Parathyroid adenoma (tissue), 2 donors: ENCODE results near the gene PPP1R7.

ENCODE experiments used
- H2AFZ ChIP-seq: fragments of 300-600 bp; sonication (generic); one replicate; pipeline ENCODE4 v1.7.0; 2017; ENCODE audit warnings: antibody characterized with exemption, mild to moderate bottlenecking
- H3K27ac ChIP-seq: fragments of 300-600 bp; sonication (generic); one replicate; pipeline ENCODE4 v1.7.0; 2017
- H3K27me3 ChIP-seq: fragments of 300-600 bp; sonication (generic); one replicate; pipeline ENCODE4 v1.7.0; 2017; ENCODE audit warnings: low read length; ENCODE audit not compliant: control insufficient read depth, insufficient read depth
- H3K36me3 ChIP-seq: fragments of 300-600 bp; sonication (generic); one replicate; pipeline ENCODE4 v1.7.0; 2017; ENCODE audit warnings: low read length; ENCODE audit not compliant: control insufficient read depth, insufficient read depth
- H3K4me1 ChIP-seq: fragments of 300-600 bp; sonication (generic); one replicate; pipeline ENCODE4 v1.7.0; 2017; ENCODE audit warnings: control low read depth
- H3K4me2 ChIP-seq: fragments of 300-600 bp; sonication (generic); one replicate; pipeline ENCODE4 v1.7.0; 2017; ENCODE audit warnings: low read length
- H3K4me3 ChIP-seq: fragments of 300-600 bp; sonication (generic); one replicate; pipeline ENCODE4 v1.7.0; 2017; ENCODE audit warnings: low read depth, low read length
- H3K79me2 ChIP-seq: fragments of 300-600 bp; sonication (generic); one replicate; pipeline ENCODE4 v1.7.0; 2017; ENCODE audit warnings: control low read depth
- H3K9ac ChIP-seq: fragments of 300-600 bp; sonication (generic); one replicate; pipeline ENCODE4 v1.7.0; 2017; ENCODE audit warnings: mild to moderate bottlenecking
- H3K9me3 ChIP-seq: fragments of 300-600 bp; sonication (generic); one replicate; pipeline ENCODE4 v1.7.0; 2017; ENCODE audit warnings: low read length; ENCODE audit not compliant: control insufficient read depth
- CTCF ChIP-seq: fragments of 300-600 bp; sonication (generic); IDR thresholded peaks from one replicate; pipeline ENCODE4 v1.7.0; 2017; ENCODE audit warnings: antibody characterized with exemption, mild to moderate bottlenecking
- donor health status: primary hyperparathyroidism.

Gene PPP1R7

GRCh38 chr2:241142593-241142992 lies 7.7 kb upstream of the PPP1R7 start:
- Histone ChIP-seq H3K9ac (no peak overlapping the region), H3K79me2 (no peaks in the 10 kb centered on the region), H3K9me3 (no peaks in the 10 kb centered on the region)

GRCh38 chr2:241146286-241146685 lies 4.0 kb upstream of the PPP1R7 start:
- peaks cover 5% of the 10 kb centered on the region for H3K79me2 ChIP-seq
- no peak overlapping the region for H3K27ac ChIP-seq
- H2AFZ ChIP-seq, result no peak overlapping the region
- H3K4me1 ChIP-seq, result peaks cover 13% of the 10 kb centered on the region
- H3K4me2 ChIP-seq, result no peak overlapping the region
- no peaks in the 10 kb centered on the region for H3K36me3 ChIP-seq
- no peak for TF ChIP-seq CTCF
- no peaks in the 10 kb centered on the region for H3K9me3 ChIP-seq
- H3K27me3 ChIP-seq, result no peaks in the 10 kb centered on the region
- H3K9ac ChIP-seq, result no peak overlapping the region
- H3K4me3 ChIP-seq, result no peak overlapping the region

More at GRCh38 chr2:241142593-241142992, 7.7 kb upstream of the PPP1R7 start:
- no peak overlapping the region for H3K4me3 ChIP-seq
- no peak for TF ChIP-seq CTCF
- no peak overlapping the region for H2AFZ ChIP-seq
- H3K36me3 ChIP-seq, result no peaks in the 10 kb centered on the region
- no peak overlapping the region for H3K27ac ChIP-seq
- H3K4me1 ChIP-seq, result no peaks in the 10 kb centered on the region
- no peaks in the 10 kb centered on the region for H3K27me3 ChIP-seq
- H3K4me2 ChIP-seq, result no peak overlapping the region

- Histone ChIP-seq H3K27me3 (no peaks in the 10 kb centered on the region), H3K9ac (no peak overlapping the region), H3K36me3 (no peaks in the 10 kb centered on the region), H3K27ac (no peak overlapping the region), H3K4me2 (no peak overlapping the region), H2AFZ (no peak overlapping the region), H3K4me1 (peaks cover 14% of the 10 kb centered on the region), H3K4me3 (no peak overlapping the region), H3K9me3 (no peaks in the 10 kb centered on the region), H3K79me2 (peaks cover 5% of the 10 kb centered on the region)
- no peak for TF ChIP-seq CTCF
Observed at GRCh38 chr2:241147336-241147735, 2.9 kb upstream of the PPP1R7 start.

GRCh38 chr2:241148239-241148638 lies 2.0 kb upstream of the PPP1R7 start:
- H3K9me3 ChIP-seq, result no peaks in the 10 kb centered on the region
- H3K4me2 ChIP-seq, result no peak overlapping the region
- H3K27me3 ChIP-seq, result no peaks in the 10 kb centered on the region
- H3K4me3 ChIP-seq, result no peak overlapping the region
- H3K4me1 ChIP-seq, result peaks cover 14% of the 10 kb centered on the region
- H3K36me3 ChIP-seq, result no peaks in the 10 kb centered on the region
- H2AFZ ChIP-seq, result peak overlapping the region; percentile 98
- no peak overlapping the region for H3K9ac ChIP-seq
- no peak for TF ChIP-seq CTCF
- H3K79me2 ChIP-seq, result peaks cover 5% of the 10 kb centered on the region
- H3K27ac ChIP-seq, result no peak overlapping the region

GRCh38 chr2:241148891-241149674 lies 1.2 kb upstream of the PPP1R7 start, which contains the start of gene PASK:
TSS of gene PASK (minus strand) at chr2:241149472. CDS start at chr2:241143032, 6,440 bp downstream.
- Histone ChIP-seq H3K27ac (peak within 1 kb of the TSS; percentile 61), H3K27me3 (no peaks in the 10 kb centered on the region), H3K79me2 (peaks cover 5% of the 10 kb centered on the region), H3K4me1 (peaks cover 14% of the 10 kb centered on the region), H3K4me3 (peak within 1 kb of the TSS; percentile 83), H3K4me2 (peak within 1 kb of the TSS; percentile 94), H3K9me3 (no peaks in the 10 kb centered on the region), H3K9ac (peak within 1 kb of the TSS; percentile 61), H3K36me3 (no peaks in the 10 kb centered on the region), H2AFZ (peak within 1 kb of the TSS; percentile 98)
- TF ChIP-seq CTCF, result no peak
